ENCODE measurements around the gene TBL1Y.

Gene TBL1Y

DNA sequence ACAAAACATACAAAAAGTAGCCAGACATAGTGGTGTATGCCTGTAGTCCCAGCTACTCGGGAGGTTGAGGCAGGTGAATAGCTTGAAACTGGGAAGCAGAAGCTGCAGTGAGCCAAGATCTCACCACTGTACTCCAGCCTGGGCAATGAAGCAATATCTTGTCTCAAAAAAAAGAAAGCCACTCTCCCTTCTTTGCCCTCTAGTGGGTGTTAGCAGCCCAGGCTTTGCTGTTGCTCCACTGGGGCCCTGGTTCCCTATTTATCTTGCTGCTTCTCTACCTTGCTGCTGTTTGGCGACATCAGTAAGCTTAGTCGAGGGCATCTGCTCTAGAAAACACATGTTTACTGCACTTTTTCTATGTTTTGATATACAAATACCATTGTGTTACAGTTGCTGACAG, 189.2 kb downstream of the TBL1Y start:
- TF ChIP-seq, protein P1, sequence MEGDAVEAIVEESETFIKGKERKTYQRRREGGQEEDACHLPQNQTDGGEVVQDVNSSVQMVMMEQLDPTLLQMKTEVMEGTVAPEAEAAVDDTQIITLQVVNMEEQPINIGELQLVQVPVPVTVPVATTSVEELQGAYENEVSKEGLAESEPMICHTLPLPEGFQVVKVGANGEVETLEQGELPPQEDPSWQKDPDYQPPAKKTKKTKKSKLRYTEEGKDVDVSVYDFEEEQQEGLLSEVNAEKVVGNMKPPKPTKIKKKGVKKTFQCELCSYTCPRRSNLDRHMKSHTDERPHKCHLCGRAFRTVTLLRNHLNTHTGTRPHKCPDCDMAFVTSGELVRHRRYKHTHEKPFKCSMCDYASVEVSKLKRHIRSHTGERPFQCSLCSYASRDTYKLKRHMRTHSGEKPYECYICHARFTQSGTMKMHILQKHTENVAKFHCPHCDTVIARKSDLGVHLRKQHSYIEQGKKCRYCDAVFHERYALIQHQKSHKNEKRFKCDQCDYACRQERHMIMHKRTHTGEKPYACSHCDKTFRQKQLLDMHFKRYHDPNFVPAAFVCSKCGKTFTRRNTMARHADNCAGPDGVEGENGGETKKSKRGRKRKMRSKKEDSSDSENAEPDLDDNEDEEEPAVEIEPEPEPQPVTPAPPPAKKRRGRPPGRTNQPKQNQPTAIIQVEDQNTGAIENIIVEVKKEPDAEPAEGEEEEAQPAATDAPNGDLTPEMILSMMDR (IDR thresholded peaks at IDR 0.05): no peak

DNA sequence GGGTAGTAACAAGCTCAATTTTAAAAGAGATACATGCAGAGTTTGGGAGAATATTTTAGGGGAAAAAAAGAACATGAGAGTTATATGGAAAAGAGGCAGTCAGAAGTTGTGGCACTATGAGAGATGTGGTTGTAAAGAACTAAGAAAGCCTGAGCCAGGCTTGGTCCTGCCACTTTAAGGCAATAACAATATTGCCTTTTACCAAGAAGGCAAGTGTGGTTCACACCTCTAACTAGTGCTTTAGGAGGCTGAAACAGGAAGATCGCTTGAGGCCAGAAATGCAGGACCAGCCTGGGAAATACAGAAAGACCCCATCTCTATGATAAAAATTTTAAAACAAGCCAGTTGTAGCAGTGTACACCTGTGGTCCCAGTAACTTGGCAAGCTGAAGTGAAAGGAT, 192.2 kb downstream of the TBL1Y start:
- TF ChIP-seq, protein P1 (IDR thresholded peaks at IDR 0.05): no peak

DNA sequence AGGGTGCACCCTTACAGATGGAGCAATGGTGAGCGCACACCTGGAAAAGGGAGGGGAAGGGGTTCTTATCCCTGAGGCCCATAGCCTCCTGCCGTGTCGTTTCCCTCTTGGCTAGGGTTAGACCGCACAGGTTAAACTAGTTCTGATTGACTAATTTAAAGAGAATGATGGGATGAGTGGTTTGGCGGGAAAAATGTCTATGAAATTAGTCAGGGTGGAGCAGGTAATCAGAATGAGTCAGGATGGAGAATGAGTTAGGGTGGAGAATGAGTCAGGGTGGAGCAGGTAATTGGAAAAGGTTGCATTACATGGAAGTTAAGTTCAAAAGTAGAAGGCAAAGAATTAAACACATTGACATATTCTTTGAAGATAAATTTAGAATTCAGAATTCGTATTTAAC, 196.7 kb downstream of the TBL1Y start:
- TF ChIP-seq, protein P1 (IDR thresholded peaks at IDR 0.05): no peak

DNA sequence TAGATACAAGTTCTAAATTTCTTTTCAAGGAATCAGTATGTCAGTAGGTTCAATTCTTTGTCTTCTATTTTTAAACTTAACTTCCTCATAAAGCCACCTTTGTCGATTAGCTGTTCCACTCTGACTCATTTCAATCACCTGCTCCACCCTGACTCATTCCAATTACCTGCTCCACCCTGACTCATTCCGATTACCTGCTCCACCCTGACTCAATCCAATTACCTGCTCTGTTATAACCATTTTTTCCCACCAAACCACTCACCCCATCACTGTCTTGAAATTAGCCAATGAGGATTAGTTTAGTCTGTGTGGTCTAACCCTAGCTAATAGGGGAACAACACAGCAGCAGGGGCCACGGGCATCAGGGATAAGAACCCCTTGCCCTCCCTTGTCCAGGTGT, 199.6 kb downstream of the TBL1Y start:
- TF ChIP-seq, protein P1 (IDR thresholded peaks at IDR 0.05): no peak

DNA sequence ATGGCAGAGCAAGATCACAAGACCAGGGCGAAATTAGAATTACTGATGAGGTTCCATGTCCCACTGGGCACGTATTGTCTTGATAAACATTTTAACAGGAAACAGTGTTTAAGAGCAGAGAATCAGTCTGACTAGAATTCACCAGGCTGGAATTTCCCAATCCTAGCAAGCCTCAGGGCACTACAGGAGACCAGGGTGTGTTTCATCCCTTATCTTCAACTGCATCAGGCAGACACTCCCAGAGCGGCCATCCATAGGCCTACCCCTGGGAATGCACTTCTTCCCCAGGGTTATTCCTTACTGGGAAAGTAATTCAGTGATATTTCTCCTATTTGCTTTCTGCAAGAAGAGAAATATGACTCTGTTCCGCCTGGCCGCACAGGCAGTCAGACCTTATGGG, 205.4 kb downstream of the TBL1Y start:
- TF ChIP-seq, protein P1 (IDR thresholded peaks at IDR 0.05): no peak

DNA sequence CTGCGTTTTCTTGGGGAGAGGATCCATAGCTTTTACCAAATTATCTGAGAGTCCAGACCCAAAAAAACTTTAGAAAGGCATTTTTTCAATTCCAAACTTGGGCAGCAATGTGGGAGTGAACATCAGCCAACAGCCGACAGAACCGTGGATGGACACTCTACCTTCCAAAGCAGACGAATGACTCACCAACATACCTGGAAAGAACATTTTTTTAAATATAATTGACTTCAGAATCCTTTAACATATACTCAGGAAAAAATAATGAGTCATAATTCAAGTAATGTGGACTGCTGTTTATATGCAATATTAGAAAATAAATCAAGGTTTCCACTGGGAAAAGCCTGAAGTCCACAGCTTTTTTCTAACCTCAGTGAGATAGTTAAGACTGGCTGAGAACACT, 211.7 kb downstream of the TBL1Y start:
- TF ChIP-seq, protein P1 (IDR thresholded peaks at IDR 0.05): no peak

DNA sequence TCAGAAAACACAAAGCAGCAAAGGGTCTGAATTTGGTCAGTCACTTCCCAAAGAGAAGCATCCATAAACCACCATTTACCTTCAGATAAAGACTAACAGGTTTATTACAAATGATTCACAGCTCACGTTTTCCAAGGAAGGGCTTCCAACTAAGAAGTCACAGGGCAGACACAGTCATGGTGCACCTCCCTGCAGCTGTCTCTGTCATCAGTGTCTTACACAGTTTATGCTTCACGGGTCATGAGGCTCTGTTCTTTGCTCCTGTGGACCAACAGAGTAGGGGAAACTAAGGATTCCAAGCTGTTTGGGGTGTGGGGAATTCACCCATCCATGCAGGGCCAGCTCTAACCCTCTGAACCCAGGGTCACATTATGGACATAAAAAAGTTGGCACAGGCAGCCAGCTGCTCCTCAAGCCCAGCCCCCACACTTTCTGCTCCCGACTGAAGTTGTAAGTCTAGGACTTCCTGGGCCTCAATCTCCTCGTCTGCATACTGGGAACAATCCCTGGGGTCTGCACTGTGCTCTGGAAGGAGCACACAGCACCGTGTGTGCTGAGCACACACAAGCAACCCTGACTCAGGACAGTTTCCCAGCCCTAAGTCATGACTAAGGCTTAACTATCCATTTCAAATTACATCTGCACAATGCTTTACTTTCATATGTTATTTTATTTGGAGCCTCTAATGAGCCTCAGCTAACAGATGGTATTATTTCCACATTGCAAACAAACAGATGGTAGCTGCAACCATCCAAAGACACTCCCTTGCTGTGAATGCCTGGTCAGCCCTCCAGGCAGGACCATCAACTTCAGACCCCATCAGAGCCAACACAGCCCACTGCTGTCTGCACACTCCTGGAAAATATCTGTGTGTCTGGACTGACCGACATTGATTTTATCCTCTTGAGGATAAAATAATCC, 214.9 kb downstream of the TBL1Y start:
- TF ChIP-seq, protein P1 (IDR thresholded peaks at IDR 0.05): no peak
